HG02943 (cell line): ENCODE measurements around the gene WBP1L.
"Not testable (repeated sequence)": the region's sequence is repeated elsewhere in the genome, so short reads cannot be mapped to it uniquely, and the experiment has no call there.

ENCODE experiments used
- ATAC-seq: cut with Tn5 transposase; IDR thresholded peaks from one replicate; pipeline ENCODE4 v1.9.1; 2021; ENCODE audit warnings: mild to moderate bottlenecking, low read depth, moderate library complexity; ENCODE audit not compliant: unreplicated experiment

Gene WBP1L

GRCh38 chr10:102743588-102744373, at the start of gene WBP1L:
WBP1L (plus strand) TSS chr10:102743948; CDS start chr10:102744054, 106 bp downstream.
- ATAC-seq = peak; percentile 95

GRCh38 chr10:102695401-102695800, 48.3 kb upstream of the WBP1L start:
- ATAC-seq = not testable (repeated sequence)

DNA sequence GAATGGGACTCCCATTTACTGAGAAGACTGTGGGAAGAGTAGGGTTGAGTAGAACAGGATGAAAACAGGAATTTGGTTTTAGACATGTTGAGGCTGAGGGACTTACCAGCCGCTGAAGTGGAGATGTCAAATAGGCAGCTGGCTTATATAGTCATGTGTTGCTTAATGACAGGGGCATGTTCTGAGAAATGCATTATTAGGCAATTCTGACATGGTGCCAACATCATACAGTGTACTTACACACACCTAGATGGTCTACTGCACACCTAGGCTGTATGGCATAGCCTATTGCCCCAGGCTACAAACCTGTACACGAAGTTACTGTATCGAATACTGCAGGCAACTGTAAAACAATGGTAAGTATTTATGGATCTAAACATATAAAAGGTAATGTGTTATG, 47.0 kb upstream of the WBP1L start:
- ATAC-seq = no peak

- ATAC-seq = no peak
These were observed 44.9 kb upstream of the WBP1L start for GRCh38 chr10:102698894-102699293.

DNA sequence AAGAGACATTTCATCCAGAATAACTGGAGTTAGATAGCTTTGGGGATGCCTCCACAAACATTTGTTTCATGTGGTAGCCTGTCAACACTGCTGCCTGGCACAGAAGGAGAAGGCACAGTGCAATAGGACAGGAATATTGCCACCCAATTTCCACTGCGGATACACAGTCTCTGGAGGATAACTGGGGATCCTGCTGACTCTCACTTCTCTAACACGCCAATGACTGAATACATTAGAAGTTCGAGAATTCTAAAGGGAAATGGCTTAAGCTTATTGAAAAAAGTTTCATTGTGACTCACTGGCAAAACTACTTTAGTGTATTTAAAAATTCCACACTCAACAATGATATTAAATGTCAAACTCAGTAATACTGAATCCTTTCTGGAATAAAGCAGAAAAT, 42.5 kb upstream of the WBP1L start:
- ATAC-seq = no peak

DNA sequence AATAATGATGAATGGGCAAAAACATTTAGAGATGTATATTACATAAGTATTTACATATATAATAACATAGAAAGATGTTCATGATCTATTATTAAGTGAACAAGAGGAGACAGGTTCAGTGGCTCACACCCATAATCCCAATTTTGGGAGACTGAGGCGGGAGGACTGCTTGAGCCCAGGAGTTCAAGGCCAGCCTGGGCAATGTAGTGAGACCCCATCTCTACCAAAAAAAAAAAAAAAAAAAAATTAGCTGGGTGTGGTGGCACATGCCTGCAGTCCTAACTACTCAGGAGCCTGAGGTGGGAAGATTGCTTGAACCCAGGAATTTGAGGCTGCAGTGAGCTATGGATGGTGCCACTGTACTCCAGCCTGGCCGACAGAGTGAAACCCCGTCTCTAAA, 42.0 kb upstream of the WBP1L start:
- ATAC-seq = no peak

DNA sequence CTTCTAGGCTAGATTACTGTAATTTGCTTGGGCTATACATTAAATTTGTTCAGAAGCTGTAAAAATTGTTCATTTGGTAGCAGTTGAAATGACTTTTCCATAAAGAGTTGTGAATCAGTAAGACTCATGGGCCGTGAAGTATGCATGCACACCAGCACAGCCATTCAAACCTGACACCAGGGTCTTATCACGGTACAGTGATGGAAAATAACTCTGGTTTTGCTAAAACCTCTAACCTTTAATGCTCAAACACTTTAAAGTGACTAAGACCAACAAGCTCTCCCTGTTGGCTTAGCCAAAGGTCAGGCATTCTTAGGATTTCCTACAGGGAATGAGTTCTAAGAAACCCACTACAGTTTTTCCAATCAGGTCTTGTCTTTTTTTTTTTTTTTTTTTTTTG, 41.0 kb upstream of the WBP1L start:
- ATAC-seq = no peak

- ATAC-seq = no peak
These were observed 38.8 kb upstream of the WBP1L start for GRCh38 chr10:102704915-102705314.

DNA sequence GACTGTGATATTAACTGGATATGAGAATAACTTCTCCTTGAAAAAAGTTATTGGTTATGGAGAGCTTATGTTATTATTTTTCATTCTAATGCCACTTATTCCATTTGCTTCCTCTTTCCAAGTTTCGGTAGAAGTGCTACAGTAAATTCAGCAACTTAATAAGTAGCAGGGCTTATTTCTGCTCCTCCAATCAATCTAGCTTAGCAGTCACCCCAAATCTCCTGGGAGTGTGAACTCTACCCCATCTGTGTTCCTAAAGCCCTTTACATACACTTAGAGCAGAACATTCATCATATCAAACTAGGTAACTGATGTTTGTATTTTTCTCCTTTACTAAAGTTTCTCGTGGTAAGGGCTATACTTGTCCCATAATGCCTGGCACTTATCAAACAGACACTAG, 38.2 kb upstream of the WBP1L start:
- no peak for ATAC-seq

- ATAC-seq = no peak
These were observed 33.1 kb upstream of the WBP1L start for GRCh38 chr10:102710609-102711008.

GRCh38 chr10:102712089-102712488, 31.7 kb upstream of the WBP1L start:
- no peak for ATAC-seq

DNA sequence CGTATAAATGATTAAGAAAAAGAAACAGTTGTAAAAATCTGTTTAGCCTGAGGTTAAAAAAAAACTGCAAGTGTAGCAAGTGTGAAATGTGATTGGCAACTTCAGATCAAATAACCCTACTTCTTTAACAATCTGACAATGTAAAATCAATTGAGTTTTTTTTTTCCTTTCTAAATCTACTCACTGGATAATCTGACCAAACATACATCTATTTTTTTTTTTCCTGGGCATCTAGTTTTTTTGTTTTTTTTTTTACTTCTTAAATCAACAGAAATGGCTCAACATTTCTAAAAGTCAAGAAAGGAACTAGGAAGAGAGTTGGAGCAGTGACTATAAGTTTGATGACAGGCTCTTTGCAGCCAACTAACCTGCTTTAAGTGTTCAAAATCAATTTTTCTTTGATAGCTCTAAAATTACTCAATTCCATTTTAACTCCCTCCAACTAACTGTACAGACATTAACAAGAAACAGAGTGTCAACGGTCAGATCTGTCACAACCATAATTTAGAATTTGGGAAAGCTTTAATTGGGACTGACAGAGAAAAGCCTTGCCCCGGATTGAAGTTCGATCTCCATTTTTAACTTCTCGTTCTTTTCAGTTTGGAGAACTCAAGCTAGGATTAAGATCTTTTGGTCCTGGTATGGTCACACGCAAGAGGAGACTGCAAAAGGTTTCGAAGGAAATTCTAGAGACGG, 30.8 kb upstream of the WBP1L start:
- ATAC-seq = no peak

DNA sequence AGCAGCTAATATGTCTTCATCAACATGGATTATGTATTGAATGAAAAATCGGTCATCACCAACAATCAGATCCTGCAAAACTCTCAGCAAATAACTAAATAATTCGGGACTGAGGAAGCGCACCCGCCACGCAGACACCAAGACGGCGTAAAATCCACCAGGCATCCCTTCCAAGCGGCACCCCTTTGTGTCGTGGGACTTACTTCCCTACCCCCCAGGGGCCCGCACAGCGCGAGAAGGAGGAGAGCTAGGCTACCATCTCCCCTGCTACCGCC, 30.3 kb upstream of the WBP1L start:
- ATAC-seq = peak; percentile 39

- peak; percentile 74 for ATAC-seq
These were observed 29.7 kb upstream of the WBP1L start, which contains the start of gene ARL3 for GRCh38 chr10:102713814-102714620. ARL3 (minus strand) TSS chr10:102714397; CDS start chr10:102714275, 122 bp downstream.

DNA sequence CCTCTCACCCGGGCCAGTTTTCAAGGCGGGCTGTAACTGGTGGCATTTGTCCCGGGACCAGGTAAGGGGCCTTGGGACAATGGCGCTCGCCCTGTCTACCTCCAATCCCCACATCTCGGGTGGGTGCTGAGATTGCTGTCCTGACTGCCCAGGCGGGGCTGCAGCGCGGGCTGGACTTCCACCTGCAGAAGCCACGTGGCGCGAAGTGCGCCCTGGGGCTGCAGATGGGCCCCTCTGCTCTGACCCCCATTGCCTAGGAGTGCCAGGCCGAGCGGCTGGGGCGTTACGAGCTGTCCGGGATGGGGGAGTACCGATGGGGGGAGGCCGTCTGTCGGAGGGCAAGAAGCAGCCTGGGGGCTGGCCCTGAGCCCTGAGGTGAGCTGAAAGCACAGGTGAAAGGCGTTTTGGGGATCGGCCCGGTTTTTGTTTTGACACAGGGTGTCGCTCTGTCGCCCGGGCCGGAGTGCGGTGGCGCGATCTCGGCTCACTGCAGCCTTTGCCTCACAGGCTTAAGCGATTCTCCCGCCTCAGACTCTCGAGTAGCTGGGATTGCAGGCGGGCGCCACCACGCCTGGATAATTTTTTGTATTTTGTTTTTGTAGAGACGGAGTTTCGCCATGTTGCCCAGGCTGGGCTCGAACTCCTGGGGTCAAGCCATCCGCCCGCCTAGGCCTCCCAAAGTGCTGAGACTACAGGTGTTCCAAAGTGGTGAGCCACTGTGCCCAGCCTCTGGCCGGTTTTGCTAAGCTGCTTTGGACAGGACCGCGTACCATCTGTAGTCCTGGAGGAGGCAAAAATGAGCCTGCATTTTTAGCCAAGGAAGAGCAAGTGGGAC, 28.9 kb upstream of the WBP1L start, which contains the start of gene SFXN2:
SFXN2 (plus strand) TSS at position 16 of the 835 bp plus-strand sequence. CDS start 12,001 bp downstream, outside the sequence.
- peak; percentile 21 for ATAC-seq

DNA sequence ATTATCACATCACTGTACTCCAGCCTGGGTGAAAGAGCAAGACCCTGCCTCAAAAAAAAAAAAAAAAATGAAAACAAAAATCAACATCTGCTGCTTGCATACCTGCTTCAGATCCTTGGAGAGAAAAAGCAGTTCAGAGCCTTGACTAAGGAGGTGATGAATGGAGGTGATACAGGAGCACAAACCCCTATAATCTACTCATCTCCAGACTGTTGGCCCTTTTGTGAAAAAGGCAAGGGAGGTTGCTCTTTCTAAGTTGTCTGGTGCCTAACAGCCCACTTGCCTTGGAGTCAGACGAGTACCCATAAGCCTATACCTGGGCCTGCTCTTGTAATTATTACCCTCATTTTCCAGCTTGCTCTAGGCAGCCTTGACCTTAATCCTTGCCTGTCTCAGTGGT, 27.9 kb upstream of the WBP1L start:
- no peak for ATAC-seq

DNA sequence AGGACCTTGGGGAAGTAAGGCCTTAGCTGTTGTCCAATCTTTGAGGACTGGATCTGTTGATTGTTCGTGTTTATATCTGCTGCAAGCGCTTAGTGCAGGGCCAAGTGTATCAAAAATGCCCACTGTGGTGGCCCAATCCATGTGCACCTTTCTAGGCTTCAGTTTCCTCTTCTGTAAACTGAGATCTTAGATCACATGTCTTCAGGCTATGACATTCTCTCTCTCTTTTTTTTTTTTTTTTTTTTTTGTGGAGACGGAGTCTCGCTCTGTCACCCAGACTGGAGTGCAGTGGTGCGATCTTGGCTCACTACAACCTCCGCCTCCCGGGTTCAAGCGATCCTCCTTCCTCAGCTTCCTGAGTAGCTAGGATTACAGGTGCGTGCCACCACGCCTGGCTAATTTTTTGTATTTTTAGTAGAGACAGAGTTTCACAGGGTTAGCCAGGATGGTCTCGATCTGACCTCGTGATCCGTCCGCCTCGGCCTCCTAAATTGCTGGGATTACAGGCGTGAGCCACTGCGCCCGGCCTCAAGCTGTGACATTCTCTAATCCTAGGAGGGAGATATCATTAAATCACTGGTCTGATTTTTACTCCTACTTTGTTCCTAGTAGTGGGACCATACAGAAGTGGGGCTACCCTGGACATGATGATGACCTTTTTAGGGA, 26.7 kb upstream of the WBP1L start:
- not testable (repeated sequence) for ATAC-seq

GRCh38 chr10:102718220-102718619, 25.5 kb upstream of the WBP1L start:
- ATAC-seq = no peak

DNA sequence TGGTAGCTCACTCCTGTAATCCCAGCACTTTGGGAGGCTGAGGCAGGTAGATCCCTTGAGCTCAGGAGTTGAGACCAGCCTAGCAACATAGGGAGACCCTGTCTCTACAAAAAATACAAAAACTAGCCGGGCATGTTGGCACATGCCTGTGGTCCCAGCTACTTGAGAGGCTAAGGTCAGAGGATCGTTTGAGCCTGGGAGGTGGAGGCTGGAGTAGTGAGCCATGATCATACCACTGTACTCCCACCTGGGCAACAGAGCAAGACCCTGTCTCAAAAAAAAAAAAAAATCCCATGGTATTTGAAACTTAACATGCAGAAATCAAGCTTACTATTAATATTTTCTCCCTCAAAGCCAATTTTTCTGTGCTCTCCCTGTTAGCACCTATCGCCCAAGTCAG, 23.4 kb upstream of the WBP1L start:
- no peak for ATAC-seq
